ENCODE measurements around the gene C5orf34.
A peak's percentile ranks its signal among the peaks of the same experiment; 100 is the strongest.
"Not testable (repeated sequence)": the region's sequence is repeated elsewhere in the genome, so short reads cannot be mapped to it uniquely, and the experiment has no call there.

The C5orf34 gene

DNA sequence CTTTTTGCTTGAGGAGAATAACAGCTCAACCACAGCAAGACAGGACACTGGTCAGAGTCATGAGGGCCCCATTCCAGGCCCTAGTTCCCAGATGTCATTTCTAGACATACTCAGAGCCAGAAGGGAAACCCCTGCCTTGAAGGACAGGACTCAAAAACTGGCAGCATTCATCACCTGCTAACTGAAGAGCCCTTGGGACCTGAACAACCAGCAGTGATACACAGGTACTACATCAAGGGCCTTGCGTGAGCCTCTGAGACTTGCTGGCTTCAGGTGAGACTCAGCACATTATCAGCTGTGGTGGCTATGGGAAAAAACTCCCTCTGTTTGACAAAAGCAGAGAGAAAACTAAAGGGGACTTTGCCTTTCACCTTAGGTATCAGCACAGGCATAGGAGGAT lies 53.9 kb downstream of the C5orf34 start:
- Histone ChIP-seq H3K4me1 (ENCODE audit: control insufficient read depth in 2 of 2, insufficient read depth in 1 of 2, low read depth in 1 of 2, low read length in 2 of 2) (no peaks in the 10 kb centered on the region), H3K79me1 (ENCODE audit: low read depth, low read length) (no peaks in the 10 kb centered on the region), H2BK5ac (ENCODE audit: low read length) (no peak overlapping the region), H2BK15ac (ENCODE audit: low read length) (no peak overlapping the region), H3K27ac (replicated peaks; ENCODE audit: low read length) (no peak overlapping the region), H2AFZ (ENCODE audit: low read length) (no peak overlapping the region), H3K4me3 (ENCODE audit: low read length in 2 of 2) (no peak overlapping the region), H4K91ac (ENCODE audit: low read depth, low read length, poor library complexity) (no peak overlapping the region), H4K8ac (ENCODE audit: low read depth, low read length) (no peak overlapping the region), H3K9ac (ENCODE audit: low read depth, low read length, poor library complexity) (no peak overlapping the region), H2AK5ac (ENCODE audit: low read depth, low read length) (no peak overlapping the region), H3K27me3 (ENCODE audit: control insufficient read depth in 3 of 3, insufficient read depth in 3 of 3, low read depth in 1 of 3, low read length in 3 of 3) (no peaks in the 10 kb centered on the region), H3K4me2 (ENCODE audit: insufficient read depth, low read length, poor library complexity, severe bottlenecking) (no peak overlapping the region), H3K23ac (ENCODE audit: low read depth, low read length, poor library complexity) (no peak overlapping the region), H3K14ac (ENCODE audit: low read length) (no peak overlapping the region), H3K4ac (ENCODE audit: low read length) (no peak overlapping the region), H3K9me3 (replicated peaks in 1 of 2; ENCODE audit: control insufficient read depth in 2 of 2, insufficient read depth in 1 of 2, low read depth in 1 of 2, low read length in 2 of 2) (peaks cover 8 to 21% of the 10 kb centered on the region in 2 donors), H3K18ac (ENCODE audit: low read length) (no peak overlapping the region), H2BK12ac (ENCODE audit: low read length) (peak overlapping the region; percentile 25), H3K36me3 (replicated peaks in 1 of 2; ENCODE audit: control insufficient read depth in 2 of 2, insufficient read depth in 2 of 2, low read length in 2 of 2) (no peaks in the 10 kb centered on the region), H2BK120ac (ENCODE audit: low read depth, low read length) (no peak overlapping the region)
- WGBS, 2 donors (ENCODE audit: extremely low coverage in 2 of 2, insufficient read length in 2 of 2, insufficient replicate concordance in 1 of 2), result no CpG with 5 or more reads among the region's 1 CpG
- no peak for DNase-seq (ENCODE audit: low spot score)

DNA sequence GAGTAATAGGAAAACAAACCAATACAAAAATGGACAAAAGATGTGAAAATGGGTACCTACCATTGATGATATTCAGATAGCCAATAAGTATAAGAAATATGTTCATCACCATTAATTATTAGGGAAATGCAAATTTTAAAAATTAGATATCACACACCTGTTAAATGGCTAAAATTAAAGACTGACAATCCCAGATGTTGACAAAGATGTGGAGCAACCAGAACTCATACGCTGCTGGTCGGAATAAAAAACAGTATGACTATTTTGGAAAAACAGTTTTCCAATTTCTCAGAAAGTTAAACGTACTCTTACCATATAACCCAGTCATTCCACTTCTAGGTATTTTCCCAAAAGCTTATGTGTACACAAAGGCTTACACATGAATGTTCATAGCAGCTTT lies 58.4 kb downstream of the C5orf34 start:
- DNase-seq (ENCODE audit: low spot score), result no peak
- no peak overlapping the region for H3K14ac ChIP-seq (ENCODE audit: low read length)
- H3K79me1 ChIP-seq (ENCODE audit: low read depth, low read length), result no peaks in the 10 kb centered on the region
- H3K4me3 ChIP-seq (ENCODE audit: low read length in 2 of 2), result no peak overlapping the region
- no peak overlapping the region for H3K23ac ChIP-seq (ENCODE audit: low read depth, low read length, poor library complexity)
- no CpG with 5 or more reads among the region's 3 CpGs for WGBS, 2 donors (ENCODE audit: extremely low coverage in 2 of 2, insufficient read length in 2 of 2, insufficient replicate concordance in 1 of 2)
- no peak overlapping the region for H2BK15ac ChIP-seq (ENCODE audit: low read length)
- H3K27ac ChIP-seq (replicated peaks; ENCODE audit: low read length), result no peak overlapping the region
- no peaks in the 10 kb centered on the region for H3K36me3 ChIP-seq (replicated peaks in 1 of 2; ENCODE audit: control insufficient read depth in 2 of 2, insufficient read depth in 2 of 2, low read length in 2 of 2)
- H2BK12ac ChIP-seq (ENCODE audit: low read length), result no peak overlapping the region
- no peak overlapping the region for H2AFZ ChIP-seq (ENCODE audit: low read length)
- no peak overlapping the region for H4K91ac ChIP-seq (ENCODE audit: low read depth, low read length, poor library complexity)
- no peak overlapping the region for H3K4me2 ChIP-seq (ENCODE audit: insufficient read depth, low read length, poor library complexity, severe bottlenecking)
- peaks cover 8 to 20% of the 10 kb centered on the region in 2 donors for H3K9me3 ChIP-seq (replicated peaks in 1 of 2; ENCODE audit: control insufficient read depth in 2 of 2, insufficient read depth in 1 of 2, low read depth in 1 of 2, low read length in 2 of 2)
- no peak overlapping the region for H3K4ac ChIP-seq (ENCODE audit: low read length)
- H2BK120ac ChIP-seq (ENCODE audit: low read depth, low read length), result no peak overlapping the region
- H3K18ac ChIP-seq (ENCODE audit: low read length), result no peak overlapping the region
- H2BK5ac ChIP-seq (ENCODE audit: low read length), result no peak overlapping the region
- H2AK5ac ChIP-seq (ENCODE audit: low read depth, low read length), result no peak overlapping the region
- H4K8ac ChIP-seq (ENCODE audit: low read depth, low read length), result no peak overlapping the region
- H3K27me3 ChIP-seq (ENCODE audit: control insufficient read depth in 3 of 3, insufficient read depth in 3 of 3, low read depth in 1 of 3, low read length in 3 of 3), result no peaks in the 10 kb centered on the region
- H3K9ac ChIP-seq (ENCODE audit: low read depth, low read length, poor library complexity), result no peak overlapping the region
- H3K4me1 ChIP-seq (ENCODE audit: control insufficient read depth in 2 of 2, insufficient read depth in 1 of 2, low read depth in 1 of 2, low read length in 2 of 2), result no peaks in the 10 kb centered on the region

DNA sequence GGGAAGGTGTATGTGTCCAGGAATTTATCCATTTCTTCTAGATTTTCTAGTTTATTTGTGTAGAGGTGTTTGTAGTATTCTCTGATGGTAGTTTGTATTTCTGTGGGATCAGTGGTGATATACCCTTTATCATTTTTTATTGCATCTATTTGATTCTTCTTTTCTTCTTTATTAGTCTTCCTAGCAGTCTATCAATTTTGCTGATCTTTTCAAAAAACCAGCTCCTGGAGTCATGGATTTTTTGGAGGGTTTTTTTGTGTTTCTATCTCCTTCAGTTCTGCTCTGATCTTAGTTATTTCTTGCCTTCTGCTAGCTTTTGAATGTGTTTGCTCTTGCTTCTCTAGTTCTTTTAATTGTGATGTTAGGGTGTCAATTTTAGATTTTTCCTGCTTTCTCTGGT lies 73.4 kb downstream of the C5orf34 start:
- H2BK5ac ChIP-seq (ENCODE audit: low read length); H2AFZ ChIP-seq (ENCODE audit: low read length); H3K9ac ChIP-seq (ENCODE audit: low read depth, low read length, poor library complexity); H3K23ac ChIP-seq (ENCODE audit: low read depth, low read length, poor library complexity); H2BK15ac ChIP-seq (ENCODE audit: low read length); H3K79me1 ChIP-seq (ENCODE audit: low read depth, low read length); DNase-seq (ENCODE audit: low spot score); H2BK120ac ChIP-seq (ENCODE audit: low read depth, low read length); H3K4me3 ChIP-seq (ENCODE audit: low read length in 2 of 2); H3K4ac ChIP-seq (ENCODE audit: low read length); H2BK12ac ChIP-seq (ENCODE audit: low read length); H3K9me3 ChIP-seq (replicated peaks in 1 of 2; ENCODE audit: control insufficient read depth in 2 of 2, insufficient read depth in 1 of 2, low read depth in 1 of 2, low read length in 2 of 2); H3K27me3 ChIP-seq (ENCODE audit: control insufficient read depth in 3 of 3, insufficient read depth in 3 of 3, low read depth in 1 of 3, low read length in 3 of 3); H3K4me1 ChIP-seq (ENCODE audit: control insufficient read depth in 2 of 2, insufficient read depth in 1 of 2, low read depth in 1 of 2, low read length in 2 of 2); H2AK5ac ChIP-seq (ENCODE audit: low read depth, low read length); H3K27ac ChIP-seq (replicated peaks; ENCODE audit: low read length); H4K8ac ChIP-seq (ENCODE audit: low read depth, low read length); H3K14ac ChIP-seq (ENCODE audit: low read length); H3K4me2 ChIP-seq (ENCODE audit: insufficient read depth, low read length, poor library complexity, severe bottlenecking); H3K18ac ChIP-seq (ENCODE audit: low read length); H4K91ac ChIP-seq (ENCODE audit: low read depth, low read length, poor library complexity): not testable (repeated sequence)
- peaks cover 3 to 11% of the 10 kb centered on the region in 2 donors for H3K36me3 ChIP-seq (replicated peaks in 1 of 2; ENCODE audit: control insufficient read depth in 2 of 2, insufficient read depth in 2 of 2, low read length in 2 of 2)

DNA sequence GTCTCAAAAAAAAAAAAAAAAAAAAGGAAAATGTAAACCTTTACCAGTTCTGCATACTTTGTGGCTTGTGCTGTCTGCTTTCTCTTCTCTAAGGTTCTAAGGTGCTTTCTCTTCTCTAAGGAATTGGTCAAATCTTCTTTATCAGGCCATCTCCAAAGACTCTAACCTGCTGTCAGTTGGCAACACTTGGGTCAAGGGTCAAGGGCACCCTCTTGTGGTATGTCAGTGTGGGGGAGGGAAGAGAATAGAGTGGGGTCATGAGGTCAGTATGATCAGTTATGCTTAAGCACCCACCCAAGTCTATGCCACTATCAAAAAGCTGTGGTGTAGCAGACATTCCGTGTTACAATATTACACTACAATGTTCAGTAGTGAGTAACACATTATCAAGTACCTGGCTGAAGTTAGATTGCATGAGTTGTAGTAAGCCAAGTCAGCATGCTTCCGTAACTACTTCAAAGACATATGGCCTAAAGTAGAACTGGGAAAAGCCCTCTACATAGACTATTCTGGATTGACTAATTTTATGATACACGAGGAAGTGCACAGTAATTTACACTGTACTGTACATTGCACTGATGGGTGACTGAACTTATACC lies 77.8 kb downstream of the C5orf34 start:
- no peak overlapping the region for H2BK5ac ChIP-seq (ENCODE audit: low read length)
- DNase-seq (ENCODE audit: low spot score), result no peak
- H2BK15ac ChIP-seq (ENCODE audit: low read length), result no peak overlapping the region

More for the DNA sequence above, 77.8 kb downstream of the C5orf34 start:
- Histone ChIP-seq H3K79me1 (ENCODE audit: low read depth, low read length) (no peaks in the 10 kb centered on the region), H4K91ac (ENCODE audit: low read depth, low read length, poor library complexity) (no peak overlapping the region), H3K14ac (ENCODE audit: low read length) (no peak overlapping the region), H2AFZ (ENCODE audit: low read length) (no peak overlapping the region), H3K4me1 (ENCODE audit: control insufficient read depth in 2 of 2, insufficient read depth in 1 of 2, low read depth in 1 of 2, low read length in 2 of 2) (peaks cover 0 to 2% of the 10 kb centered on the region in 2 donors), H3K27me3 (ENCODE audit: control insufficient read depth in 3 of 3, insufficient read depth in 3 of 3, low read depth in 1 of 3, low read length in 3 of 3) (no peaks in the 10 kb centered on the region), H3K4me2 (ENCODE audit: insufficient read depth, low read length, poor library complexity, severe bottlenecking) (no peak overlapping the region), H3K9ac (ENCODE audit: low read depth, low read length, poor library complexity) (no peak overlapping the region), H3K18ac (ENCODE audit: low read length) (no peak overlapping the region), H2BK12ac (ENCODE audit: low read length) (no peak overlapping the region), H3K4ac (ENCODE audit: low read length) (no peak overlapping the region), H3K9me3 (replicated peaks in 1 of 2; ENCODE audit: control insufficient read depth in 2 of 2, insufficient read depth in 1 of 2, low read depth in 1 of 2, low read length in 2 of 2) (no peaks in the 10 kb centered on the region), H3K4me3 (ENCODE audit: low read length in 2 of 2) (no peak overlapping the region), H4K8ac (ENCODE audit: low read depth, low read length) (no peak overlapping the region), H3K36me3 (replicated peaks in 1 of 2; ENCODE audit: control insufficient read depth in 2 of 2, insufficient read depth in 2 of 2, low read length in 2 of 2) (no peaks in the 10 kb centered on the region), H2BK120ac (ENCODE audit: low read depth, low read length) (no peak overlapping the region), H3K27ac (replicated peaks; ENCODE audit: low read length) (no peak overlapping the region), H2AK5ac (ENCODE audit: low read depth, low read length) (no peak overlapping the region), H3K23ac (ENCODE audit: low read depth, low read length, poor library complexity) (no peak overlapping the region)
- no CpG with 5 or more reads among the region's 3 CpGs for WGBS, 2 donors (ENCODE audit: extremely low coverage in 2 of 2, insufficient read length in 2 of 2, insufficient replicate concordance in 1 of 2)

All from neuronal stem cell (in vitro differentiated cells).